ENCODE data around the gene PRKACA.

DNA sequence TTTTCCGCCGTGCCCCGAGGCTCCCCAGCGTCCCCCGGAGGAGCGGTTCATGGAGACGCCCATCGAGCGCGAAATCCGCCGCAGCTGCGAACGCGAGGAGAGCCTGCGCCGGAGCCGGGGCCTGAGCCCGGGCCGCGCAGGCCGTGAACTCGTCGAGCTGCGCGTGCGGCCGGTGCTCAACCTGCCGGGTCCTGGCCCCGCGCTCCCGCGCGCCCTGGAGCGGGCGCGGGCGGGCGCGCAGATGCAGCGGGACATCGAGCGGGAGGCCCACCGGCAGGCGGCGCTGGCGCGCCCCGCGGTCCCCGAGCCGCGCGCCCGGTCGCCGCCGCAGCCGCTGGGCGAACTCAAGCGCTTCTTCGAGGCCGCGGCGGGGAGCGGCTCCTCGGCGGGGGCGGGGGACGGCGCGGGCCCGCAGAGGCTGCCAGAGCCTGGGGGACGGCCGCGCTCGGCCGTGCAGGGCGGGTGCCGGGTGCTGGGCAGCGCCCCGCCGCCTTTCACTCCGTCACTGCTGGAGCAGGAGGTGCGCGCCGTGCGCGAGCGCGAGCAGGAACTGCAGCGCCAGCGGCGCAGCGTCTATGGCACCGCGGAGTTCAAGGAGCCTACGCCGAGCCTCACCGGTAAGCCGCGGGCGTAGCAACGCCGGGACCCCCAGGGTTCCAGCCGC lies 44.2 kb downstream of the PRKACA start:
- TF ChIP-seq CTCF (conservative IDR thresholded peaks at IDR 0.05 in 1 of 2, IDR thresholded peaks at IDR 0.05 in 1 of 2; ENCODE audit: low read depth in 1 of 2, low read length in 2 of 2) (peak in 1 of 2 donors; percentile 13), EZH2 (IDR thresholded peaks at IDR 0.05; ENCODE audit: low read length, missing control alignments) (no peak)

Measured in fibroblast of lung (primary cell).